Testis (tissue), 3 donors: Measurements from ENCODE around the gene MTFP1. TPM values are rescaled to one million over a fixed set of nuclear protein-coding genes. Genes with fewer than 3 reads are reported as not detected.
A peak's percentile ranks its signal among the peaks of the same experiment; 100 is the strongest.

Experiments used
- DNase-seq: peaks from one replicate; pipeline ENCODE4 v3.0.0-alpha.2; 2019
- H3K27ac ChIP-seq, 2 donors: fragments of 200-600 bp; sonication (generic); one replicate each; pipeline ENCODE4 v1.5.1; 2019
- H3K27me3 ChIP-seq: fragments of 200-600 bp; sonication (generic); one replicate; pipeline ENCODE4 v1.5.1; 2019
- H3K36me3 ChIP-seq: fragments of 200-600 bp; sonication (generic); one replicate; pipeline ENCODE4 v1.5.1; 2017; ENCODE audit warnings: low read depth; ENCODE audit errors: missing control alignments
- H3K4me1 ChIP-seq: fragments of 200-600 bp; sonication (generic); one replicate; pipeline ENCODE4 v1.5.1; 2019
- H3K4me3 ChIP-seq, 2 donors: fragments of 200-600 bp; sonication (generic); one replicate each; pipeline ENCODE4 v1.5.1; 2017 to 2019
- H3K9me3 ChIP-seq: fragments of 200-600 bp; sonication (generic); one replicate; pipeline ENCODE4 v1.5.1; 2017
- POLR2A ChIP-seq: fragments of 450-650 bp; IDR thresholded peaks from one replicate; pipeline ENCODE4 v1.6.1; 2017; ENCODE audit warnings: antibody characterized with exemption, mild to moderate bottlenecking, moderate library complexity
- whole genome bisulfite sequencing, 2 donors: methylation state at CpG; one replicate each; pipeline ENCODE4 v1.1.5; 2018; 5-methylcytosine and 5-hydroxymethylcytosine counted together
- intact Hi-C: fragments of 100-400 bp; cut with DNase I; formaldehyde crosslinking; loops from one replicate; pipeline ENCODE4 v1.15.1; 2023; ENCODE audit warnings: low total_unique reads
- polyA plus RNA-seq: library from polyadenylated mRNA; stranded (reverse); fragments of 350-450 nt; fragmentation: Illumina TruSeq; extraction: RNeasy Lipid Tissue Mini Kit (QIAGEN cat#74804); gene quantifications from one replicate; pipeline ENCODE4 v1.2.3, GENCODE V29; 2014; ENCODE audit warnings: low read depth, low replicate concordance; ENCODE audit not compliant: insufficient read depth
- total RNA-seq, 2 donors: library from RNA; depleted of rRNA; stranded (reverse); fragments of >200 nt; gene quantifications; one replicate each; pipeline ENCODE4 v1.2.3, GENCODE V29; 2016
- TF ChIP-seq, protein P1 (sequence below), 3 experiments: fragments of 450-650 bp in 2 of 3; fragments of 200-600 bp in 1 of 3; sonication (generic) in 1 of 3; IDR thresholded peaks; one replicate each; pipeline ENCODE4 v1.5.1; 2016 to 2019; ENCODE audit warnings: antibody characterized with exemption in 3 of 3, mild to moderate bottlenecking in 2 of 3, moderate library complexity in 1 of 3

MTFP1 gene
- total and polyA plus RNA-seq, 3 donors from 2014 or later, result 5.7 to 13.2 (median 9.3) TPM

DNA sequence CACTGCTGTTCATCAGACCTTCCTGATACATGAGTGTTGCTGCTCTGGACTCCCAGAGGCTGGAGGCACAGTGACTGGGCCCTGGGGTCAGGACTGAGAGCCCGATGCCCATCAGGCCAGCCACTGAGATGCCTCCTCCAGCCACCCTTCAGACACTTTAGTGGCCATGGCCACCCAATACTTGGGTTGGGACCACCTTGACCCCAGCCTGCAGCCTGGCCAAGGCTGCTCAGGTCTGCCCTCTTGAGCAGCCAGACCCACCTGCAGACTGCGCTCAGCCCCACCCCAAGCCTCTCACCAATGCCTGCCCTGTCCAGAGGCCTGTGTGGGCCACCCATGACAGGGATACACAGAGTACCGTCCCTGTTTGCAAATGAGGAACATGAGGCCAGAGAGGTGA is 42.5 kb upstream of the MTFP1 start:
- intact Hi-C loops, result no loop called here
- TF ChIP-seq, protein P1, sequence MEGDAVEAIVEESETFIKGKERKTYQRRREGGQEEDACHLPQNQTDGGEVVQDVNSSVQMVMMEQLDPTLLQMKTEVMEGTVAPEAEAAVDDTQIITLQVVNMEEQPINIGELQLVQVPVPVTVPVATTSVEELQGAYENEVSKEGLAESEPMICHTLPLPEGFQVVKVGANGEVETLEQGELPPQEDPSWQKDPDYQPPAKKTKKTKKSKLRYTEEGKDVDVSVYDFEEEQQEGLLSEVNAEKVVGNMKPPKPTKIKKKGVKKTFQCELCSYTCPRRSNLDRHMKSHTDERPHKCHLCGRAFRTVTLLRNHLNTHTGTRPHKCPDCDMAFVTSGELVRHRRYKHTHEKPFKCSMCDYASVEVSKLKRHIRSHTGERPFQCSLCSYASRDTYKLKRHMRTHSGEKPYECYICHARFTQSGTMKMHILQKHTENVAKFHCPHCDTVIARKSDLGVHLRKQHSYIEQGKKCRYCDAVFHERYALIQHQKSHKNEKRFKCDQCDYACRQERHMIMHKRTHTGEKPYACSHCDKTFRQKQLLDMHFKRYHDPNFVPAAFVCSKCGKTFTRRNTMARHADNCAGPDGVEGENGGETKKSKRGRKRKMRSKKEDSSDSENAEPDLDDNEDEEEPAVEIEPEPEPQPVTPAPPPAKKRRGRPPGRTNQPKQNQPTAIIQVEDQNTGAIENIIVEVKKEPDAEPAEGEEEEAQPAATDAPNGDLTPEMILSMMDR (IDR thresholded peaks at IDR 0.05), result no peak
- TF ChIP-seq POLR2A, result no peak
- Histone ChIP-seq H3K4me3 (no peak overlapping the region), H3K36me3 (no peaks in the 10 kb centered on the region), H3K27ac (no peak overlapping the region), H3K27me3 (no peaks in the 10 kb centered on the region), H3K4me1 (peaks cover 10% of the 10 kb centered on the region), H3K9me3 (no peaks in the 10 kb centered on the region)
- WGBS, 2 donors, result 61 to 76% methylated on average over 3 of the region's 3 CpGs
- no peak for DNase-seq

DNA sequence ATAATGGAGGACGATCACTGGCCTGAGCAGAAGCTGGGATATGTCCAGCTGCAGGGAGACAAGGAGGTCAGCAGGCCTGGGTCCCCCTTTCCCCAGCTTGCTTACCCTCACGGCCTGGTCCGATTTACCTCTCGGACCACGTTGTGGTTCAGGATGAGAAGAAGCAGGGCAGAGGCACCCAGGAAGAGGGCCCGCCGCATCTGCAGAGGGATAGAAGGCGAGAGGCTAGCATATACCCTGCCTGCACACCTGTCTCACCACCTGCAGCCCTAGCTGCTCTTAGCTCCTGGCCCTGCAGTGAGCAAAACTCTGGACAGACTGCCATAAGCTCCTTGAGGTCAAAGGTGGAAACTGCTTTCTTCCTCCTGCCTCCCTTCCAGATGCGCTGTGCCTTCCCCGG is 39.6 kb upstream of the MTFP1 start:
- Histone ChIP-seq H3K4me3 (no peak overlapping the region), H3K36me3 (no peaks in the 10 kb centered on the region), H3K4me1 (peaks cover 10% of the 10 kb centered on the region), H3K27ac (no peak overlapping the region), H3K27me3 (no peaks in the 10 kb centered on the region), H3K9me3 (no peaks in the 10 kb centered on the region)
- intact Hi-C loops, result loop anchor here (5.0 kb wide), 1 partner anchor 124 kb away; no protein-coding TSS in a partner anchor
- no peak for DNase-seq
- WGBS, 2 donors, result 87 to 92% methylated on average over 10 of the region's 10 CpGs
- no peak for TF ChIP-seq POLR2A
- TF ChIP-seq, protein P1 (IDR thresholded peaks at IDR 0.05), result no peak

DNA sequence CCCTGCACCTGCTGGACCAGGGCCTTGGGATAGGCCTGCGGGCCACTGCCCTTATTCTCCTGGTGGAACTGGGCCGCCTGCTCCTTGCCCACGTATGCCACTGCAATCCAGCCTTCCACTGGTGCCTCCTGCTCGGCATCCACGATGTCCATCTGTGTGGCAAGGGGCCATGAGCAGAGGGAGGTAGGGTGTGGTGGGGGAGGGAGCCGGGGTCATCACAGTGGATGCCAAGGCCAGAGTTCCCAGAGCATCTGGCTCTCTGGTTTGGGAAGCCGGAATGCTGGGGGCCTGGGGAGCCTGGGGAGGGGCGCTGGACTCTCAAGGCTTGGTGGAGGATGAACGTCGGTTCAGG is 39.0 kb upstream of the MTFP1 start:
- Histone ChIP-seq H3K36me3 (no peaks in the 10 kb centered on the region), H3K27me3 (no peaks in the 10 kb centered on the region), H3K4me3 (peak overlapping the region; percentile 58 to 59), H3K9me3 (no peaks in the 10 kb centered on the region), H3K4me1 (peaks cover 10% of the 10 kb centered on the region), H3K27ac (peak overlapping the region in 1 of 2 donors; percentile 69)
- TF ChIP-seq, protein P1 (IDR thresholded peaks at IDR 0.05), result no peak
- TF ChIP-seq POLR2A, result no peak
- 11 to 18% methylated on average over 9 to 10 of the region's 10 CpGs for WGBS, 2 donors
- no peak for DNase-seq
- intact Hi-C loops, result loop anchor here (5.0 kb wide), 1 partner anchor 124 kb away; no protein-coding TSS in a partner anchor

DNA sequence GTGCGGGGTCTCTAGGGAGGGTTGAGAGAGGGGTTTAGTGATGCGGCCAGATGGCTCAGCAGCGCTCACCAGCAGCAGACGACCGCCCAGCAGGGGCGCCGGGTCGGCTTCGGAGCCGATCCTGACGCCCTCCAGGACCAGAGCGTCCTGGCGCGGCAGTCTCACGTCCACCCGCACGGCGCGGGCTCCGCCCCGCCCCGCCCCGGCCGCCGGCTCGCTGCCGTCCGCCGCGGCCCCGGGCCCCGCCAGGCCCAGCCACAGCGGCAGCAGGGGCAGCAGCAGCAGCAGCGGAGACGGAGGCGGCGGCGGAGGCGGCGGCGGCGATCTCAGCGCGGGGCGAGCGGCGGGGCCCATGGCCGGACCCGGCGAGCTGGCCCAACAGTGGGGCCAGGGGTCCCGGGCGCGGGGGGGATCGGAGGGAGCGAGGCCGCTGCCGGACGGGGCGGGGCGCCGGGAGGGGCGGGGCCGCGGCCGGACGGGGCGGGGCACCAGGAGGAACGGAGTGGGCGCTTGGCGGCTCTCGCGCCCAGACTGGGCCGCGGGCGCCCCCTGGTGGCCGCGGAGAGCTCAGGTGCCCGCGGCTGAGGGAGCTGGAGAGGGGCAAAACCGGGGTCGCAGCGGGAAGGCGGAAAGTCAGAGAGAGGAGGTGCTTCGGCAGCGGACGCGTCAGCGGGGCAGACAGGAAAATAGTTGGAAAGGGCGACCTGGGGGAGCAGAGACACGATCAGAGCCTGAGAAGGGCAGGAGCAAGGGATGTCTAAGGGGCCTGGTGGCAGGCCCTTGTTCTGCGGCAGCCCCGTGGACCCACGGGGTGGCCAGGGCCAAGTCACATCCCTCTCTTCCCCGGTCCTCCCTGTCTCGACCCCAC is 38.4 kb upstream of the MTFP1 start, which contains the start of gene RNF215:
Gene RNF215 (minus strand): TSS at position 452 of the 868 bp plus-strand sequence. CDS start 98 bp downstream, at position 354.
- no peaks in the 10 kb centered on the region for H3K27me3 ChIP-seq
- no peaks in the 10 kb centered on the region for H3K36me3 ChIP-seq
- H3K27ac ChIP-seq, result peak within 1 kb of the TSS in 1 of 2 donors; percentile 69
- no peaks in the 10 kb centered on the region for H3K9me3 ChIP-seq
- peak within 1 kb of the TSS; percentile 58 to 59 for H3K4me3 ChIP-seq
- WGBS, 2 donors, result 1 to 2% methylated on average over 18 to 55 of the region's 95 CpGs
- peak; percentile 86 for DNase-seq
- intact Hi-C loops, result loop anchor here (5.0 kb wide), 1 partner anchor 125 kb away; no protein-coding TSS in a partner anchor
- TF ChIP-seq POLR2A, result no peak
- TF ChIP-seq, protein P1 (IDR thresholded peaks at IDR 0.05), result peak; percentile 96 to 98 (median 97)
- H3K4me1 ChIP-seq, result peaks cover 10% of the 10 kb centered on the region
